HTERT RPE-1 (cell line): ENCODE results near the gene ABCB10.
"Not testable (repeated sequence)": the region's sequence is repeated elsewhere in the genome, so short reads cannot be mapped to it uniquely, and the experiment has no call there.

Experiments
- in situ Hi-C: fragments of 300-500 bp; cut with MboI; formaldehyde crosslinking; loops from 4 replicates; pipeline ENCODE4 v1.14.3; 2020; ENCODE audit warnings: low sequenced_read_pairs

ABCB10 gene

GRCh38 chr1:229558460-229559335 is at the start of gene ABCB10:
Gene ABCB10 (minus strand): TSS chr1:229558707. CDS start chr1:229558652, 55 bp downstream.
- in situ Hi-C loops: no loop called here

GRCh38 chr1:229607370-229607769 is 48.9 kb upstream of the ABCB10 start:
- in situ Hi-C loops: no loop called here

GRCh38 chr1:229603371-229604005 is 45.0 kb upstream of the ABCB10 start:
- in situ Hi-C loops: no loop called here

- in situ Hi-C loops: no loop called here
Measured at GRCh38 chr1:229600229-229600628, 41.7 kb upstream of the ABCB10 start.

GRCh38 chr1:229599218-229599954 is 40.9 kb upstream of the ABCB10 start:
- in situ Hi-C loops: no loop called here

GRCh38 chr1:229597877-229598276 is 39.4 kb upstream of the ABCB10 start:
- in situ Hi-C loops: no loop called here

- in situ Hi-C loops: no loop called here
Measured at GRCh38 chr1:229596925-229597699, 38.6 kb upstream of the ABCB10 start.

- in situ Hi-C loops: not testable (repeated sequence)
Measured at GRCh38 chr1:229595876-229596275, 37.4 kb upstream of the ABCB10 start.

- in situ Hi-C loops: no loop called here
Measured at GRCh38 chr1:229594227-229595008, 35.9 kb upstream of the ABCB10 start.

GRCh38 chr1:229593800-229594199 is 35.3 kb upstream of the ABCB10 start:
- in situ Hi-C loops: no loop called here

GRCh38 chr1:229590119-229590518 is 31.6 kb upstream of the ABCB10 start:
- in situ Hi-C loops: no loop called here

GRCh38 chr1:229585338-229585737 is 26.8 kb upstream of the ABCB10 start:
- in situ Hi-C loops: no loop called here

GRCh38 chr1:229582715-229583114 is 24.2 kb upstream of the ABCB10 start:
- in situ Hi-C loops: no loop called here

- in situ Hi-C loops: no loop called here
Measured at GRCh38 chr1:229582011-229582694, 23.6 kb upstream of the ABCB10 start.

GRCh38 chr1:229581485-229581884 is 23.0 kb upstream of the ABCB10 start:
- in situ Hi-C loops: no loop called here

GRCh38 chr1:229579059-229579673 is 20.7 kb upstream of the ABCB10 start:
- in situ Hi-C loops: no loop called here

GRCh38 chr1:229578168-229579058 is 19.9 kb upstream of the ABCB10 start:
- in situ Hi-C loops: no loop called here
